Stimulated activated CD4-positive, alpha-beta T cell treated with anti-CD3 and anti-CD28 coated beads, Interleukin-4, amount 100 ng/mL, for 1 hour (primary cell): ENCODE data around the gene ARID1B.
"Not testable (repeated sequence)": the region's sequence is repeated elsewhere in the genome, so short reads cannot be mapped to it uniquely, and the experiment has no call there.

Source experiments
- DNase-seq: peaks from one replicate; pipeline ENCODE4 v3.0.0-alpha.2; 2020

The ARID1B gene

GRCh38 chr6:156944412-156944811 is 167.2 kb downstream of the ARID1B start:
- no peak for DNase-seq

GRCh38 chr6:156945789-156946172 is 168.6 kb downstream of the ARID1B start:
- DNase-seq: not testable (repeated sequence)

- DNase-seq: no peak
Observed at GRCh38 chr6:156946370-156946936, 169.3 kb downstream of the ARID1B start.

GRCh38 chr6:156948277-156948676 is 171.1 kb downstream of the ARID1B start:
- DNase-seq: no peak

GRCh38 chr6:156948807-156949206 is 171.6 kb downstream of the ARID1B start:
- no peak for DNase-seq

GRCh38 chr6:156949376-156949775 is 172.2 kb downstream of the ARID1B start:
- DNase-seq: no peak

GRCh38 chr6:156950084-156950483 is 172.9 kb downstream of the ARID1B start:
- DNase-seq: no peak

- no peak for DNase-seq
Observed at GRCh38 chr6:156950531-156950930, 173.4 kb downstream of the ARID1B start.

- DNase-seq: no peak
Observed at GRCh38 chr6:156952401-156952800, 175.2 kb downstream of the ARID1B start.

- DNase-seq: no peak
Observed at GRCh38 chr6:156953127-156953478, 175.9 kb downstream of the ARID1B start.

GRCh38 chr6:156953479-156954146 is 176.4 kb downstream of the ARID1B start:
- DNase-seq: no peak

GRCh38 chr6:156954191-156954590 is 177.0 kb downstream of the ARID1B start:
- no peak for DNase-seq

- no peak for DNase-seq
Observed at GRCh38 chr6:156954816-156955215, 177.6 kb downstream of the ARID1B start.

- DNase-seq: no peak
Observed at GRCh38 chr6:156955494-156956183, 178.5 kb downstream of the ARID1B start.

GRCh38 chr6:156956286-156956685 is 179.1 kb downstream of the ARID1B start:
- no peak for DNase-seq

- no peak for DNase-seq
Observed at GRCh38 chr6:156957931-156958547, 180.9 kb downstream of the ARID1B start.

GRCh38 chr6:156960525-156960924 is 183.3 kb downstream of the ARID1B start:
- no peak for DNase-seq

GRCh38 chr6:156961282-156961892 is 184.2 kb downstream of the ARID1B start:
- no peak for DNase-seq

- DNase-seq: no peak
Observed at GRCh38 chr6:156963712-156964700, 186.8 kb downstream of the ARID1B start.

- no peak for DNase-seq
Observed at GRCh38 chr6:156967852-156968251, 190.7 kb downstream of the ARID1B start.

GRCh38 chr6:156969233-156969632 is 192.1 kb downstream of the ARID1B start:
- no peak for DNase-seq

- no peak for DNase-seq
Observed at GRCh38 chr6:156970595-156971112, 193.5 kb downstream of the ARID1B start.
